Testis (tissue), 3 donors: ENCODE measurements around the gene CD300H. TPM values are rescaled to one million over a fixed set of nuclear protein-coding genes. Genes with fewer than 3 reads are reported as not detected.

Experiments
- DNase-seq: peaks from one replicate; pipeline ENCODE4 v3.0.0-alpha.2; 2019
- H3K27ac ChIP-seq, 2 donors: fragments of 200-600 bp; sonication (generic); one replicate each; pipeline ENCODE4 v1.5.1; 2019
- H3K27me3 ChIP-seq: fragments of 200-600 bp; sonication (generic); one replicate; pipeline ENCODE4 v1.5.1; 2019
- H3K36me3 ChIP-seq: fragments of 200-600 bp; sonication (generic); one replicate; pipeline ENCODE4 v1.5.1; 2017; ENCODE audit warnings: low read depth; ENCODE audit errors: missing control alignments
- H3K4me1 ChIP-seq: fragments of 200-600 bp; sonication (generic); one replicate; pipeline ENCODE4 v1.5.1; 2019
- H3K4me3 ChIP-seq, 2 donors: fragments of 200-600 bp; sonication (generic); one replicate each; pipeline ENCODE4 v1.5.1; 2017 to 2019
- H3K9me3 ChIP-seq: fragments of 200-600 bp; sonication (generic); one replicate; pipeline ENCODE4 v1.5.1; 2017
- POLR2A ChIP-seq: fragments of 450-650 bp; IDR thresholded peaks from one replicate; pipeline ENCODE4 v1.6.1; 2017; ENCODE audit warnings: antibody characterized with exemption, mild to moderate bottlenecking, moderate library complexity
- WGBS, 2 donors: methylation state at CpG; one replicate each; pipeline ENCODE4 v1.1.5; 2018; 5-methylcytosine and 5-hydroxymethylcytosine counted together
- intact Hi-C: fragments of 100-400 bp; cut with DNase I; formaldehyde crosslinking; loops from one replicate; pipeline ENCODE4 v1.15.1; 2023; ENCODE audit warnings: low total_unique reads
- polyA plus RNA-seq: library from polyadenylated mRNA; stranded (reverse); fragments of 350-450 nt; fragmentation: Illumina TruSeq; extraction: RNeasy Lipid Tissue Mini Kit (QIAGEN cat#74804); gene quantifications from one replicate; pipeline ENCODE4 v1.2.3, GENCODE V29; 2014; ENCODE audit warnings: low read depth, low replicate concordance; ENCODE audit not compliant: insufficient read depth
- total RNA-seq, 2 donors: library from RNA; depleted of rRNA; stranded (reverse); fragments of >200 nt; gene quantifications; one replicate each; pipeline ENCODE4 v1.2.3, GENCODE V29; 2016
- TF ChIP-seq, protein P1 (sequence below), 3 experiments: fragments of 450-650 bp in 2 of 3; fragments of 200-600 bp in 1 of 3; sonication (generic) in 1 of 3; IDR thresholded peaks; one replicate each; pipeline ENCODE4 v1.5.1; 2016 to 2019; ENCODE audit warnings: antibody characterized with exemption in 3 of 3, mild to moderate bottlenecking in 2 of 3, moderate library complexity in 1 of 3

CD300H gene
- total and polyA plus RNA-seq, 3 donors from 2014 or later, result not detected

DNA sequence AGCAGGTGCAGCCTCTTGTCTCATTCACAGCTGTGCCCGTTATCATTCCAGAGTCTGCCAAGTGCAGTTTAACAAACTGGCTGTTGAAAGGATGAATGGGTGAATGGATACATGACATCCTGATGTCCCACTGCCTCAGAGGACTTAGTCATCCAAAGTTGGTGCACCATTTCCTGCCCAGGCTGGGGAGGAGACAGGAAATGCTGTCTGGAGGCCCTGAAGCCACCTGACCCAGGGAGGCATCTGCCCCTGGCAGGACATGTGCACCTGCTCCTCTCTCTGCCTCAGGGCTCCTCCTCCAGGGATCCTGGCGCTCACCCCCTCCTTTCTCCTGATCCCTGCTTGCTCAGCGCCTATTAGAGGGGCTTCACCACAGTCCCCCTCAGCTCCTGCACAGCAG lies 19.6 kb downstream of the CD300H start:
- intact Hi-C loops, result no loop called here
- Histone ChIP-seq H3K9me3 (no peaks in the 10 kb centered on the region), H3K4me3 (no peak overlapping the region), H3K27me3 (no peaks in the 10 kb centered on the region), H3K4me1 (no peaks in the 10 kb centered on the region), H3K27ac (no peak overlapping the region), H3K36me3 (no peaks in the 10 kb centered on the region)
- DNase-seq, result no peak
- TF ChIP-seq POLR2A, result no peak
- TF ChIP-seq, protein P1, sequence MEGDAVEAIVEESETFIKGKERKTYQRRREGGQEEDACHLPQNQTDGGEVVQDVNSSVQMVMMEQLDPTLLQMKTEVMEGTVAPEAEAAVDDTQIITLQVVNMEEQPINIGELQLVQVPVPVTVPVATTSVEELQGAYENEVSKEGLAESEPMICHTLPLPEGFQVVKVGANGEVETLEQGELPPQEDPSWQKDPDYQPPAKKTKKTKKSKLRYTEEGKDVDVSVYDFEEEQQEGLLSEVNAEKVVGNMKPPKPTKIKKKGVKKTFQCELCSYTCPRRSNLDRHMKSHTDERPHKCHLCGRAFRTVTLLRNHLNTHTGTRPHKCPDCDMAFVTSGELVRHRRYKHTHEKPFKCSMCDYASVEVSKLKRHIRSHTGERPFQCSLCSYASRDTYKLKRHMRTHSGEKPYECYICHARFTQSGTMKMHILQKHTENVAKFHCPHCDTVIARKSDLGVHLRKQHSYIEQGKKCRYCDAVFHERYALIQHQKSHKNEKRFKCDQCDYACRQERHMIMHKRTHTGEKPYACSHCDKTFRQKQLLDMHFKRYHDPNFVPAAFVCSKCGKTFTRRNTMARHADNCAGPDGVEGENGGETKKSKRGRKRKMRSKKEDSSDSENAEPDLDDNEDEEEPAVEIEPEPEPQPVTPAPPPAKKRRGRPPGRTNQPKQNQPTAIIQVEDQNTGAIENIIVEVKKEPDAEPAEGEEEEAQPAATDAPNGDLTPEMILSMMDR (IDR thresholded peaks at IDR 0.05), result no peak
- WGBS, 2 donors, result 76 to 95% methylated on average over 2 to 3 of the region's 3 CpGs

DNA sequence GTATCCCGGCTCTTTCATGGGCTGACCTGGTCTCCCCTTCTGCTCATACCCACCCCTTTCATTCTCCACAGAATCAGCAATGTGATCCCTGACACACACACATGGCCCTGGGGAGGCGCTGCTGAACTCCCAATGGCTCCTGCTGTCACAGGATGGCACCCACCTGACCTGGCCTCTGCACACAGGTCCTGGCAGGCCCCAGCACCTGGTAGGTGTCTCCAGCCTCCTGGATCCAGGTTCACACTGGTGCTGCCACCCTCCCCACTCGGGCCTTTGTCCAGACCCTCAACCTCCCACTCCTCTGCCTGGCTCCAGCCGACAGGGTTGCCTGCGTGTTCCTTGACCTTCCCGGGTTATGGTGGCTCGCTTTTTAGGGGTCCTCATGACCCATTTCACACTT lies 20.0 kb downstream of the CD300H start:
- intact Hi-C loops, result no loop called here
- Histone ChIP-seq H3K36me3 (no peaks in the 10 kb centered on the region), H3K9me3 (no peaks in the 10 kb centered on the region), H3K4me1 (no peaks in the 10 kb centered on the region), H3K4me3 (no peak overlapping the region), H3K27me3 (no peaks in the 10 kb centered on the region), H3K27ac (no peak overlapping the region)
- TF ChIP-seq, protein P1 (IDR thresholded peaks at IDR 0.05), result no peak
- no peak for TF ChIP-seq POLR2A
- DNase-seq, result no peak
- WGBS, 2 donors, result 88 to 92% methylated on average over 5 to 7 of the region's 7 CpGs

DNA sequence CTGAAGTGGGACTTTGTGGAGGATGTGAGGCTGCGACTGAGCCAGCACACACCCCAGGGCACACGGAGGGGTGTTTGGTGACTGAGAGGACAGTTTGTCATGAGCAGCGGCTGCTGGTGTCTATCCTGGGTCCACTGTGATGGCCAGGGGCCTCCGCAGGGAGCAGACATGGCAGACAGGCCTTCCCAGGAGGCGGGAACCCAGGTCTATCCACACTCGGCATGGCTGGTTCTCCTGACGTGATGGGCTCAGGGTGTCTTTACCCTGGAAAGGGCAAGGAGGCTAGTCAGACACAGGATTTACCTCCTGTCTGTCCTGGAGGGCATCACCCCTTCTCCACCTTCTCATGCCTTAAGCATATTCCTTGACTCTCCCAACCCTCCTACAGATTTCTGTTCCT lies 20.7 kb downstream of the CD300H start:
- intact Hi-C loops, result no loop called here
- no peak overlapping the region for H3K4me3 ChIP-seq
- H3K27me3 ChIP-seq, result no peaks in the 10 kb centered on the region
- H3K9me3 ChIP-seq, result no peaks in the 10 kb centered on the region
- TF ChIP-seq, protein P1 (IDR thresholded peaks at IDR 0.05), result no peak
- no peak for TF ChIP-seq POLR2A
- H3K27ac ChIP-seq, result no peak overlapping the region
- H3K4me1 ChIP-seq, result no peaks in the 10 kb centered on the region
- no peaks in the 10 kb centered on the region for H3K36me3 ChIP-seq
- no peak for DNase-seq
- WGBS, 2 donors, result 82 to 84% methylated on average over 3 to 7 of the region's 7 CpGs

DNA sequence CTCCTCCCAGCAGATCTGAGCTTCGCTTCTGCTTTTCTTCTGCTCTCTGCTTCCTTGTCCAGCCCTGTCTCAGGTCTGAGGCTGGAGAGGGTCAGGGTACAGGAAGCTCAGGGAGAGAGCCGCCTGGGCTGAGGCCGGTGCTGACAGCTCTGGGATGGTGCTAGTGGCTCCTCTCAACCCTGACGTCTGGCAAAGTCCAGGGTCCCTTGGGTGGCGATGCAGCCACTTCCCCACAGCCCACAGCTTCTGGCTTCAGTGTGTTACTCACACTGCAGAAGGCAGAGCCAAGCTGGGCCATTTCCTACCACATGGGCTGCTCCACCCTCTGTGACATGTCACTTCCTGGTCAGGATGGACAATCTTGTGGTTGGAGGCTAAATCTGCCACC lies 21.5 kb downstream of the CD300H start, which contains the start of gene CD300C:
Gene CD300C, minus strand, starts transcription at position 273 of the 388 bp plus-strand sequence. CDS start 333 bp downstream, outside the sequence.
- intact Hi-C loops, result no loop called here
- DNase-seq, result peak; percentile 24
- no peak for TF ChIP-seq POLR2A
- TF ChIP-seq, protein P1 (IDR thresholded peaks at IDR 0.05), result no peak
- no peaks in the 10 kb centered on the region for H3K36me3 ChIP-seq
- H3K4me3 ChIP-seq, result no peak within 1 kb of the TSS
- no peaks in the 10 kb centered on the region for H3K9me3 ChIP-seq
- H3K27me3 ChIP-seq, result no peaks in the 10 kb centered on the region
- WGBS, 2 donors, result 60 to 90% methylated on average over 1 to 5 of the region's 5 CpGs
- H3K4me1 ChIP-seq, result no peaks in the 10 kb centered on the region
- H3K27ac ChIP-seq, result no peak within 1 kb of the TSS

DNA sequence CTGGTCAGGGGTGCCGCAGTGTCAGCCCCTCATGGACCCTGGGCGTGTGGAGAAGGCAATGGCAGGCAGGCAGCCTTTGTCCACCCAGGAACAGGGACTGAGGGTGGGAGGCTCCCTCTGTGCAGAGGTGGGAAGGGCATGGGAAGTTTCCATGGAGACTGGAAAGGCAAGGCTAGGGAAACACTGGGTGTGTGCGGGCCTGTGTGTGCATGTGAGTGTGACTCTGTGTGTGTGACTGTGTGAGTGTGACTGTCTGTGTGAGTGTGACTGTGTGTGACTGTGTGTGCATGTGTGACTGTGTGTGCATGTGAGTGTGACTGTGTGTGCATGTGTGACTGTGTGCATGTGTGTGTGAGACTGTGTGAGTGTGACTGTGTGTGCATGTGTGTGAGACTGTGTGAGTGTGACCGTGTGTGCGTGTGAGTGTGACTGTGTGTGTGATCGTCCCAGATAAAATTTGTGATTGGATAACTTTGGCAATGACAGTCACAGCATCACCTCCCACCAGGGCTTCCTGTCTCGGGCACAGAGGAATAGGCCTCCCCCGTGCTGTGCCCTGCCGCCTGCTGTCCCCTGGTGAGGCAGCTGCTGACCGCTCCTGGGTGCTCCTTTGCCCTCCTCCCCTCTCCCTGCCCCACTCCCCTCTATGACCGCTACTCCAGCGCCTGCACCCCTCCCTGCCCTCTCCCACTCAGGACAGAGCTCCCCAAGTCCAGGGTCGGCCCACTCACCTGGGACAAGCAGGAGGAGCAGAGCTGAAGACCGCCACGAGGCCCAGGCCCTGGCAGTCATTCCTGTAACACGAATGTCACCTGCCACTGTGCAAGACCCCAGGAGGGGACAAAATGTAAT lies 22.1 kb downstream of the CD300H start:
- TF ChIP-seq, protein P1 (IDR thresholded peaks at IDR 0.05), result no peak
- TF ChIP-seq POLR2A, result no peak
- Histone ChIP-seq H3K9me3 (no peaks in the 10 kb centered on the region), H3K4me3 (no peak overlapping the region), H3K27ac (no peak overlapping the region), H3K4me1 (no peaks in the 10 kb centered on the region), H3K36me3 (no peaks in the 10 kb centered on the region), H3K27me3 (no peaks in the 10 kb centered on the region)
- intact Hi-C loops, result no loop called here
- 74 to 81% methylated on average over 16 of the region's 16 CpGs for WGBS, 2 donors
- no peak for DNase-seq
